Sigmoid colon (tissue), 7 donors: ENCODE data around the gene OR6K2. TPM values are rescaled to one million over a fixed set of nuclear protein-coding genes. Genes with fewer than 3 reads are reported as not detected.
A peak's percentile ranks its signal among the peaks of the same experiment; 100 is the strongest.

ENCODE experiments used
- DNase-seq: peaks from one replicate; pipeline ENCODE4 v3.0.0-alpha.2; 2019
- H3K27ac ChIP-seq, 4 donors: fragments of 200-600 bp; sonication (generic); one replicate each; pipeline ENCODE4 v1.5.1; 2016 to 2019; ENCODE audit warnings: mild to moderate bottlenecking in 1 of 4
- H3K27me3 ChIP-seq, 3 donors: fragments of 200-600 bp; sonication (generic); one replicate each; pipeline ENCODE4 v1.5.1; 2019; ENCODE audit warnings: mild to moderate bottlenecking in 1 of 3
- H3K36me3 ChIP-seq, 4 donors: fragments of 200-600 bp; sonication (generic); one replicate each; pipeline ENCODE4 v1.5.1; 2016 to 2019
- H3K4me1 ChIP-seq, 4 donors: fragments of 200-600 bp; sonication (generic); one replicate each; pipeline ENCODE4 v1.5.1; 2017 to 2019
- H3K4me3 ChIP-seq, 4 donors: fragments of 200-600 bp; sonication (generic); one replicate each; pipeline ENCODE4 v1.5.1; 2017 to 2019; ENCODE audit warnings: mild to moderate bottlenecking in 2 of 4, moderate library complexity in 1 of 4
- H3K9me3 ChIP-seq, 4 donors: fragments of 200-600 bp in 3 of 4; sonication (generic) in 3 of 4; one replicate each; pipeline versions ENCODE4 v1.5.1 to v1.6.1; 2013 to 2019
- CTCF ChIP-seq, 4 experiments: fragments of 450-650 bp in 3 of 4; fragments of 200-600 bp in 1 of 4; IDR thresholded peaks; one replicate each; pipeline ENCODE4 v1.5.1; 2016 to 2019; ENCODE audit warnings: antibody characterized with exemption in 4 of 4, mild to moderate bottlenecking in 3 of 4, moderate library complexity in 2 of 4
- EP300 ChIP-seq, 4 donors: sonication (generic); formaldehyde crosslinking; IDR thresholded peaks; one replicate each; pipeline ENCODE4 v1.6.1; 2017; ENCODE audit warnings: antibody characterized with exemption in 4 of 4
- POLR2A ChIP-seq, 2 donors: fragments of 450-650 bp; IDR thresholded peaks; one replicate each; pipeline ENCODE4 v1.6.1; 2016; ENCODE audit warnings: antibody characterized with exemption in 2 of 2, mild to moderate bottlenecking in 2 of 2, moderate library complexity in 2 of 2
- POLR2AphosphoS5 ChIP-seq, 4 donors: sonication (generic); formaldehyde crosslinking; IDR thresholded peaks; one replicate each; pipeline ENCODE4 v1.6.1; 2017; ENCODE audit warnings: antibody characterized with exemption in 4 of 4
- whole genome bisulfite sequencing, 2 donors: extraction: QIAGEN DNeasy Blood & Tissue Kit; methylation state at CpG; one replicate each; pipeline ENCODE4 v1.1.7; 2013; 5-methylcytosine and 5-hydroxymethylcytosine counted together
- intact Hi-C: fragments of 100-400 bp; cut with DNase I; formaldehyde crosslinking; loops from one replicate; pipeline ENCODE4 v1.15.1; 2023
- polyA plus RNA-seq, 3 donors: library from polyadenylated mRNA; stranded (reverse); fragments of 200-250 nt; gene quantifications; one replicate each; pipeline ENCODE4 v1.2.3, GENCODE V29; 2013
- total RNA-seq, 4 donors: library from RNA; depleted of rRNA; stranded (reverse); fragments of >200 nt; gene quantifications; one replicate each; pipeline ENCODE4 v1.1.0, GENCODE V29; 2016
- donor health status: healthy with polysubstance abuse.
- donor health status: Bipolar disorder and iron deficiency.
- donor health status: healthy.

The OR6K2 gene
- total and polyA plus RNA-seq, 7 donors: not detected

GRCh38 chr1:158674302-158674701 is 26.1 kb downstream of the OR6K2 start:
- H3K27ac ChIP-seq: no peak overlapping the region
- no peak overlapping the region for H3K4me3 ChIP-seq
- no peaks in the 10 kb centered on the region for H3K4me1 ChIP-seq
- H3K36me3 ChIP-seq: no peaks in the 10 kb centered on the region
- H3K27me3 ChIP-seq: no peaks in the 10 kb centered on the region
- WGBS, 2 donors: 85 to 92% methylated on average over 7 of the region's 7 CpGs
- H3K9me3 ChIP-seq: no peaks in the 10 kb centered on the region
- DNase-seq: no peak
- no peak for TF ChIP-seq EP300 (IDR thresholded peaks at IDR 0.05)
- no peak for TF ChIP-seq CTCF (IDR thresholded peaks at IDR 0.05)
- no peak for TF ChIP-seq POLR2A (IDR thresholded peaks at IDR 0.05)
- TF ChIP-seq POLR2AphosphoS5 (IDR thresholded peaks at IDR 0.05): no peak
- intact Hi-C loops: no loop called here

- Histone ChIP-seq H3K27me3 (no peaks in the 10 kb centered on the region), H3K27ac (no peak overlapping the region), H3K4me1 (no peaks in the 10 kb centered on the region), H3K4me3 (no peak overlapping the region), H3K36me3 (no peaks in the 10 kb centered on the region), H3K9me3 (no peaks in the 10 kb centered on the region)
- intact Hi-C loops: no loop called here
- TF ChIP-seq CTCF (IDR thresholded peaks at IDR 0.05): no peak
- DNase-seq: no peak
- WGBS, 2 donors: 76 to 80% methylated on average over 8 of the region's 8 CpGs
Observed at GRCh38 chr1:158666037-158666436, 34.4 kb downstream of the OR6K2 start.

- 31 to 51% methylated on average over 6 of the region's 6 CpGs for WGBS, 2 donors
- Histone ChIP-seq H3K4me1 (no peaks in the 10 kb centered on the region), H3K9me3 (no peaks in the 10 kb centered on the region), H3K27me3 (no peaks in the 10 kb centered on the region), H3K36me3 (no peaks in the 10 kb centered on the region), H3K27ac (no peak overlapping the region), H3K4me3 (no peak overlapping the region)
- DNase-seq: peak; percentile 61
- intact Hi-C loops: no loop called here
- no peak for TF ChIP-seq POLR2A (IDR thresholded peaks at IDR 0.05)
- no peak for TF ChIP-seq POLR2AphosphoS5 (IDR thresholded peaks at IDR 0.05)
- TF ChIP-seq CTCF (IDR thresholded peaks at IDR 0.05): no peak
- no peak for TF ChIP-seq EP300 (IDR thresholded peaks at IDR 0.05)
Observed at GRCh38 chr1:158654571-158654970, 45.9 kb downstream of the OR6K2 start.

GRCh38 chr1:158654086-158654485 is 46.4 kb downstream of the OR6K2 start:
- intact Hi-C loops: no loop called here
- no peaks in the 10 kb centered on the region for H3K4me1 ChIP-seq
- TF ChIP-seq POLR2AphosphoS5 (IDR thresholded peaks at IDR 0.05): no peak
- no peak for TF ChIP-seq POLR2A (IDR thresholded peaks at IDR 0.05)
- no peak for DNase-seq
- no peaks in the 10 kb centered on the region for H3K27me3 ChIP-seq
- H3K4me3 ChIP-seq: no peak overlapping the region
- H3K27ac ChIP-seq: no peak overlapping the region
- H3K9me3 ChIP-seq: no peaks in the 10 kb centered on the region
- H3K36me3 ChIP-seq: no peaks in the 10 kb centered on the region

GRCh38 chr1:158652721-158653334 is 47.6 kb downstream of the OR6K2 start:
- no peak for DNase-seq
- H3K9me3 ChIP-seq: no peaks in the 10 kb centered on the region
- intact Hi-C loops: no loop called here
- H3K4me3 ChIP-seq: no peak overlapping the region
- no peak for TF ChIP-seq POLR2AphosphoS5 (IDR thresholded peaks at IDR 0.05)
- TF ChIP-seq EP300 (IDR thresholded peaks at IDR 0.05): no peak
- TF ChIP-seq POLR2A (IDR thresholded peaks at IDR 0.05): no peak
- TF ChIP-seq CTCF (IDR thresholded peaks at IDR 0.05): no peak
- no peak overlapping the region for H3K27ac ChIP-seq
- H3K36me3 ChIP-seq: no peaks in the 10 kb centered on the region
- 89 to 91% methylated on average over 7 of the region's 7 CpGs for WGBS, 2 donors
- H3K27me3 ChIP-seq: no peaks in the 10 kb centered on the region
- H3K4me1 ChIP-seq: no peaks in the 10 kb centered on the region

Other genes with a start within 250 kb of the OR6K2 start
- not detected for gene OR10K1, start 238.8 kb downstream of the OR6K2 start, total RNA-seq
- gene OR10K1, start 238.8 kb downstream of the OR6K2 start, polyA plus RNA-seq: not detected
- not detected for gene OR10R2, start 228.4 kb downstream of the OR6K2 start, total RNA-seq
- not detected for gene OR10R2, start 228.4 kb downstream of the OR6K2 start, polyA plus RNA-seq
- not detected for gene OR6Y1, start 146.2 kb downstream of the OR6K2 start, total RNA-seq
- gene OR6Y1, start 146.2 kb downstream of the OR6K2 start, polyA plus RNA-seq: not detected
- gene OR6P1, start 130.1 kb downstream of the OR6K2 start, total RNA-seq: not detected
- not detected for gene OR6P1, start 130.1 kb downstream of the OR6K2 start, polyA plus RNA-seq
- gene OR10X1, start 120.8 kb downstream of the OR6K2 start, total RNA-seq: not detected
- not detected for gene OR10X1, start 120.8 kb downstream of the OR6K2 start, polyA plus RNA-seq
- gene OR10Z1, start 95.4 kb downstream of the OR6K2 start, total RNA-seq: not detected
- gene OR10Z1, start 95.4 kb downstream of the OR6K2 start, polyA plus RNA-seq: not detected
- gene SPTA1, start 13.9 kb downstream of the OR6K2 start, total RNA-seq: under 1 TPM in 1 of 4 donors, not detected in 3; 0.14 TPM
- under 1 TPM in 1 of 3 donors, not detected in 2; 0.03 TPM for gene SPTA1, start 13.9 kb downstream of the OR6K2 start, polyA plus RNA-seq
- not detected for gene OR6K3, start 20.1 kb upstream of the OR6K2 start, total RNA-seq
- not detected for gene OR6K3, start 20.1 kb upstream of the OR6K2 start, polyA plus RNA-seq
- gene OR6K6, start 54.1 kb upstream of the OR6K2 start, total RNA-seq: not detected
- not detected for gene OR6K6, start 54.1 kb upstream of the OR6K2 start, polyA plus RNA-seq
- gene OR6N1, start 71.5 kb upstream of the OR6K2 start, total RNA-seq: not detected
- not detected for gene OR6N1, start 71.5 kb upstream of the OR6K2 start, polyA plus RNA-seq
- not detected for gene OR6N2, start 80.6 kb upstream of the OR6K2 start, total RNA-seq
- not detected for gene OR6N2, start 80.6 kb upstream of the OR6K2 start, polyA plus RNA-seq
- 1 to 10 TPM; 1.9 to 7.7 (median 5.3) TPM for gene MNDA, start 130.7 kb upstream of the OR6K2 start, total RNA-seq
- 1 to 10 TPM; 3.9 to 6.0 (median 4.8) TPM for gene MNDA, start 130.7 kb upstream of the OR6K2 start, polyA plus RNA-seq
- gene PYHIN1, start 230.9 kb upstream of the OR6K2 start, total RNA-seq: under 1 TPM; 0.36 to 0.95 (median 0.83) TPM
- gene PYHIN1, start 230.9 kb upstream of the OR6K2 start, polyA plus RNA-seq: 1 to 10 TPM in 1 of 3 donors, not detected in 2; 3.5 TPM